ENCODE data around the gene GRP. TPM values are rescaled to one million over a fixed set of nuclear protein-coding genes. Genes with fewer than 3 reads are reported as not detected.

GRP gene
- not detected for total RNA-seq

DNA sequence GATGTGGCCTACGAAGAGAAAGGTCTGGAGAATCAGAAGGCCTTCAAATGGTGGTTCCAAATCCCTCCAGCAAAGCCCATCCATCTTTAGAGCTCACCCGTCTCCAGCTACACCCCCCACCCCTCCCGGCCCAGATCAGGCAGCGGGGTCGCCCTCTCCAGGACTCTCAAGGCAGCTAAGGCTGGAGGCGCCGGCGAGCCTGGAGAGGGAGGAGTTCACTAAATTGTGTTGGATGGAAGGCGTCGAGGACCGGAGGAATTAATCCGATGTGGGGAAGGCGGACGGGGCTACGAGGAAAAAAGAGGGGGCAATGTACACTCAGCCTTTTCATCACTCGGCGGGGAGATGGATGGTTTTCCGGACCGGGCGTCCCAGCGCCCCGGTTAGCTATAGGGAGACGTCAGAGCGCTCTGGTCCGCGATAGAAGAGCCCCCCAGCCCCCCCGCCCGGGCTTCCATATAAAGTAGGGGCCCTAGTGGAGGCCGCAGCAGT is at the start of gene GRP:
TSS of gene GRP (plus strand) at position 487 of the 492 bp plus-strand sequence. CDS start 108 bp downstream, outside the sequence.
- CTCF ChIA-PET = interaction anchor here (0.8 to 1.1 kb wide), 3 partner anchors 36 to 66 kb away, joined by 3 read pairs; partner anchors contain the start of gene RAX
- Mint-ChIP-seq H3K4me3 (no peak within 1 kb of the TSS), H3K27ac (no peak within 1 kb of the TSS)

DNA sequence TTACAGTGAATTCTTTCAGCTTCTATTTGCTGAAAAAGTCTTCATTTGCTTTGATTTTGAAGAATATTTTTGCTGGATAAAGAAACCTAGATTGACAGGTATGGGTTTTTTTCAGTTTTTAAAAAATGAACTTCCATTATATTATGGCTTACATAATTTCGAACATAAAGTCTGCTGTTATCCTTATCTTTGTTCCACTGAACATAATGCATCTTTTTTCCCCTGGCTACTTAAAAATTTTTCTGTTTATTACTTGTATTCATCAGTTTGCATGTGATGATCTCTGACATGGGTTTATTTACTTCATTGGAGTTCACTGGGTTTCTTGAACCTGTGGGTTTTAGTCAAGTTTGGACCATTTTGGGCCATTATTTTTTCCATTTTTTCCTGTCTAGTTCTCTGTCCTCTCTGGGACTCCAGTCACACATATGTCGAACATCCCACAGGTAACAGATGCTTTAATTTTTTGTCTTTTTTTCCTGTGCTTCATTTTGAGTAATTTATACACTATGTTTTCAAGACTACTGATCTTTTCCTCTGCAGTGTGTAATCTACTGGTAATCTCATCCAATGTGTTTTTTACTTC is 47.2 kb upstream of the GRP start:
- DNase-seq = no peak
- ChIA-PET POLR2A (no interaction called here), CTCF (no interaction called here)
- Mint-ChIP-seq H3K36me3 (ENCODE audit: low read depth) (peaks cover 2% of the 10 kb centered on the region), H3K4me1 (no peaks in the 10 kb centered on the region), H3K9me3 (peaks cover 29% of the 10 kb centered on the region), H3K27me3 (peaks cover 16% of the 10 kb centered on the region), H3K27ac (no peak overlapping the region), H3K4me3 (no peak overlapping the region)

More for the DNA sequence above, at the start of gene GRP:
- peaks cover 6% of the 10 kb centered on the region for H3K4me1 Mint-ChIP-seq
- no peak for DNase-seq
- no peaks in the 10 kb centered on the region for H3K9me3 Mint-ChIP-seq
- POLR2A ChIA-PET = no interaction called here
- H3K36me3 Mint-ChIP-seq (ENCODE audit: low read depth) = no peaks in the 10 kb centered on the region
- peaks cover 67% of the 10 kb centered on the region for H3K27me3 Mint-ChIP-seq

DNA sequence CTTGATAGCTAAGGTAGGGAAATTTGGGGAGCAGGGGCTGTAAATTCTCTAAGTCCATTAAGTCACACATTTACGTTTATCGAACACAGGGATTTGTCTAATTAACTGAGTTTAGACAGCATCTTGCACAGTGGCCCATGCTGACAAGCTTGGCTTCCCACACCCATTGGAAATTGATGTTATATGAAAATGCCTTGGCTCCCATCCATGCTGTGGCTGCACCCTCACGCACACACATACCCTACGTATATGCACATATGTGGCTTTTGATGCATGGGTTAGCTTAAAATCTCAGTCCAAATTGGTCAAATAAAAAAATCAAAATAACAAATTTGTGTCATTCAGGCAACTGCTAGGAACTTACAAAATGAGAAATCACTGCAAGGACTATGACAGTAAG is 42.5 kb upstream of the GRP start:
- H3K27ac Mint-ChIP-seq = no peak overlapping the region
- no peak for DNase-seq
- ChIA-PET CTCF (interaction anchor here (0.6 kb wide), 1 partner anchor 446 kb away, joined by 4 read pairs; no protein-coding TSS in a partner anchor), POLR2A (no interaction called here)
- no peak overlapping the region for H3K4me3 Mint-ChIP-seq
- no peaks in the 10 kb centered on the region for H3K4me1 Mint-ChIP-seq
- H3K27me3 Mint-ChIP-seq = peaks cover 5% of the 10 kb centered on the region
- H3K36me3 Mint-ChIP-seq (ENCODE audit: low read depth) = peaks cover 2% of the 10 kb centered on the region
- peaks cover 12% of the 10 kb centered on the region for H3K9me3 Mint-ChIP-seq

DNA sequence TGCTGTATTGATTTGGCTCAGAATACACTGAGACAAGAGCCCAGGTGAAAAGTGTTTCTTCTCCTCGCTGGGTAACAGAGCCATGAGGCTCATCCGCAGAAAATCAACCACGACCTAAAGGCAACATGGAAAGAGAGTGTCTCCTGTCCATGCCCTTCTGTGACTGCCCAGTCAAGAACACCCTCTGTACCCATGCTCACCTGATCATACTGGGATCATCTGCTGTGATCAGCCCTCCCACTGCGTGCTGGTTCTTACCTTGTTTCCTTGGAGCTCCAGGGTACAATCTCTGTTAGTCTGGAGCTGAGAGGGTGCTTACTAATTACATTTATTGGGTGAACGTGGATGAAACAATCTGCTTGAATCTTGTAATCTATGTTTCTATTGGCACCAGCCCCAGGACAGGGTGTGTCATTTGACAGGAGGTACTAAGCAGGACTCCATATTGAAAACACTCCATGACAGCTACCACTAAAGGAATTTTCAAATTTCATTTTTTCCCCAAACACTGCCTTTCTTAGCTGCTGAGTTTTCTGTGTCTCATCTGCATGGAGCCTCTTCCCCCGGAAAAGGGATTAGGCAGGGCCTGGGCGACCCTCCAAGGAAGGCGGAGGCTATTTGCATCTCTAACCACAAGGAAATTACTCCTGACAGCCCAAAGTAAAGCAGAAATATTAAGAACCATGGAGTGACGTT is 39.7 kb upstream of the GRP start:
- ChIA-PET CTCF (interaction anchor here (0.5 to 1.8 kb wide), 2 partner anchors 15 to 519 kb away, joined by 3 read pairs; no protein-coding TSS in a partner anchor), POLR2A (no interaction called here)
- no peak overlapping the region for H3K27ac Mint-ChIP-seq
- peaks cover 7% of the 10 kb centered on the region for H3K27me3 Mint-ChIP-seq
- H3K9me3 Mint-ChIP-seq = no peaks in the 10 kb centered on the region
- no peak for DNase-seq
- no peak overlapping the region for H3K4me3 Mint-ChIP-seq
- H3K4me1 Mint-ChIP-seq = no peaks in the 10 kb centered on the region
- H3K36me3 Mint-ChIP-seq (ENCODE audit: low read depth) = no peaks in the 10 kb centered on the region

DNA sequence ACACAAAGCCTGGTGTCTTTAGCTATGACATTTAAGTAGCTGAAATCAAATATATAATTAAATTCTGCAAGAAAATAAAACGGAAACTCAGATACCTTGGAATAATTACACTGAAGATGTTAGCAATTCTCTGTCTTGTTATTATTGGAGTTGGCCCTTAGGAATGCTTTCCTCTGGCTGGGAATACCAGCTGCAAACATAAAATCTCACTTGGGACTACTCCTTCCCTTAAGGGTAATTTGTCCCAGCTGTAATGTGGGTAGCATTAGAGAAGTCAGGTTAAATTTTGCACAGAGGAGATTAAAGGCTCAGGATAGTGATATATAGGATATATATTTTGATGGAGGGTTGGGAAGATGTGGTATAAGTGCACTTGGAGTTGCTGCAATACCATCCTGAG is 37.3 kb upstream of the GRP start:
- no peak for DNase-seq
- ChIA-PET CTCF (no interaction called here), POLR2A (no interaction called here)
- Mint-ChIP-seq H3K27me3 (peaks cover 7% of the 10 kb centered on the region), H3K4me3 (no peak overlapping the region), H3K36me3 (ENCODE audit: low read depth) (no peaks in the 10 kb centered on the region), H3K9me3 (no peaks in the 10 kb centered on the region), H3K27ac (no peak overlapping the region), H3K4me1 (no peaks in the 10 kb centered on the region)

DNA sequence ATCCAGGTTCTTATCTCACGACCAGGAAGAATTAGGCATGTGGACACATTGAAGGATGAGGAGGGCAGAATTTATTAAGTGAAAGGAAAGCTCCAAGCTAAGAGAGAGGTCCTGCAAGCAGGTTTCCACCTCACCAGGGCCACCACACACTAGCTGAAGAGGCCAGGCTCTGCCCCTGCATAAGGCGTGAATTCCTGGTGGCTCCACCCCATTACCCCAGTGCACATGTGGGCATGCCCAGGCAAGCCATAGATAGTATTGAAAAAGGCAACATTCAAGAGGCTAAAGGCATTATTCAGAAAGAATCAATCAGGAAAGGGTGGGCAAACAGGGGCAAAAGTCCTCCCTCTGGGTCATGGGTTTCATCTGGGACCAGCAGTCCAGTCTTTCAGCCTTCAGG is 30.9 kb upstream of the GRP start:
- H3K4me3 Mint-ChIP-seq = no peak overlapping the region

DNA sequence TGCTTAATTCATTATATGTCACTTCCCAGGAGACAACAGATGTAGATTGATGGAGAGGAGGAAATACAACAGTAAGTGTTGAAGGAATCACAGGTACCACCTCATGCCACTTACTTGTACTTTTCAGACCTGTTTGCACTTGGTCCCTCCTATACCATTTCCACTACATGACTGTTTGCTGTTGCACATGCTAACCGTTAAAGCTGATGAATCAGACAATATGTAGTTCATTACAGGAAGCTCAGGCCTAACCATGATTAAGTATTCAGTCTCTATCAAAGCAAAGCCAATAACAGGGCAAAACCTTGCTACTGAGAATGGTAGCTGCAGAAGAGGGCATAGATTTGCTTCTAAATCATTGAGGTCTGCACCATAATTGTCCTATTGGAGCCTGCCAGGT is 30.2 kb upstream of the GRP start:
- Mint-ChIP-seq H3K4me3 (no peak overlapping the region), H3K9me3 (no peaks in the 10 kb centered on the region), H3K27ac (no peak overlapping the region), H3K27me3 (no peaks in the 10 kb centered on the region), H3K36me3 (ENCODE audit: low read depth) (no peaks in the 10 kb centered on the region), H3K4me1 (peaks cover 3% of the 10 kb centered on the region)
- no peak for DNase-seq
- POLR2A ChIA-PET = interaction anchor here (0.6 kb wide), 1 partner anchor 246 kb away, joined by 3 read pairs; no protein-coding TSS in a partner anchor
- CTCF ChIA-PET = interaction anchor here (0.6 kb wide), 1 partner anchor 1325 kb away, joined by 4 read pairs; no protein-coding TSS in a partner anchor

More for the DNA sequence above, 30.9 kb upstream of the GRP start:
- no peaks in the 10 kb centered on the region for H3K36me3 Mint-ChIP-seq (ENCODE audit: low read depth)
- DNase-seq = no peak
- POLR2A ChIA-PET = no interaction called here
- peaks cover 3% of the 10 kb centered on the region for H3K4me1 Mint-ChIP-seq
- CTCF ChIA-PET = interaction anchor here (0.6 kb wide), 1 partner anchor 1324 kb away, joined by 4 read pairs; no protein-coding TSS in a partner anchor
- H3K9me3 Mint-ChIP-seq = no peaks in the 10 kb centered on the region
- H3K27me3 Mint-ChIP-seq = peaks cover 2% of the 10 kb centered on the region
- no peak overlapping the region for H3K27ac Mint-ChIP-seq

DNA sequence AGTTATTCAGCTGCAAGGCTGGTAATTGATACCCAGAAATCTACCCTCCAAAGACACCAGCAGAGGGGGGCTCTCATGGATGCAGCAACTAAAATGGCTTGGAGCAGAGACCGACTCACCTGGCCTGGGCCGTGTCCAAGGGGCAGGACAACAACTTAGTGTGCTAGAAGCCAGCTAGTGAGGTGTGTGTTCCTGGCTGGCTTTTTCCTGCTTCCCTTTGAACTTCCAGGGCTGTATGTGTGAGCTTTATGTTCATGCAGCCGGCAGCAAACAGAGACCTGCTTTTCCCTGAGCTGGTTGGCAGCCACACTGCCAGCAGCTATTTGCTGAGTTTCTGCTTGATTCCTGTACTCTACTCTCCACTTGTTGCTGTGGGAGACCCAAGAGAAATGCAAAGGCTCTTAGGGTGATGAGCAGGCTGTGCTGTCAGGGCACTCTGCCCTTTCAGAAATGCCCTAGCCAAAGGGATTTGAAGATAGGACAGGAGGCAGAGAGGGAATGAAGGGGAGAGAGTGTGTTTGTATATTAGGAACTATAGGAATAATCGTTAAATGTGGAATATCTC is 23.7 kb upstream of the GRP start:
- no peak overlapping the region for H3K4me3 Mint-ChIP-seq
- CTCF ChIA-PET = interaction anchor here (1.4 kb wide), 1 partner anchor 17 kb away, joined by 3 read pairs; no protein-coding TSS in a partner anchor

DNA sequence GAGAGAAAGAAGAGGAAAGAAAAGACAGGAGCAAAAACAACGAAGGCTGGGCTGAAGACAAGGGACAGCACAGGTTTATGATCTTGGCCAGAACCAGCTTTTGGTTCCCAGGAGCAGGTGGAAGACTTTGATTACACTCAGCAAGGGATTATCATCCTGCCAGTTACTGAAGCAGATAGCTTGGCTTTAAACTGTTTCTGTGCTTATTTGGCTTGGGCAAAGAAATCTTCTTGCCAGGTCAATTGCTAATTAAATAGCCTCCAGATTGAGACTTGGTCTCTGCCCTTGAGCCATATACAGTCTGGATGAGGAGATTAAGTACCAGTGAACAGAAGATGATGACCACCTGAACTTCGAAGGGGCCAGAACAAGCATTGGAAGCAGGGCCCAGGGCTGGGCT is 22.3 kb upstream of the GRP start:
- H3K36me3 Mint-ChIP-seq (ENCODE audit: low read depth) = no peaks in the 10 kb centered on the region
- no peak overlapping the region for H3K4me3 Mint-ChIP-seq
- no peak overlapping the region for H3K27ac Mint-ChIP-seq
- no peaks in the 10 kb centered on the region for H3K9me3 Mint-ChIP-seq
- ChIA-PET CTCF (no interaction called here), POLR2A (no interaction called here)
- DNase-seq = no peak
- peaks cover 26% of the 10 kb centered on the region for H3K27me3 Mint-ChIP-seq
- H3K4me1 Mint-ChIP-seq = no peaks in the 10 kb centered on the region

More for the DNA sequence above, 23.7 kb upstream of the GRP start:
- Mint-ChIP-seq H3K4me1 (no peaks in the 10 kb centered on the region), H3K27ac (no peak overlapping the region), H3K36me3 (ENCODE audit: low read depth) (no peaks in the 10 kb centered on the region), H3K27me3 (peaks cover 21% of the 10 kb centered on the region), H3K9me3 (no peaks in the 10 kb centered on the region)
- POLR2A ChIA-PET = no interaction called here
- DNase-seq = no peak

DNA sequence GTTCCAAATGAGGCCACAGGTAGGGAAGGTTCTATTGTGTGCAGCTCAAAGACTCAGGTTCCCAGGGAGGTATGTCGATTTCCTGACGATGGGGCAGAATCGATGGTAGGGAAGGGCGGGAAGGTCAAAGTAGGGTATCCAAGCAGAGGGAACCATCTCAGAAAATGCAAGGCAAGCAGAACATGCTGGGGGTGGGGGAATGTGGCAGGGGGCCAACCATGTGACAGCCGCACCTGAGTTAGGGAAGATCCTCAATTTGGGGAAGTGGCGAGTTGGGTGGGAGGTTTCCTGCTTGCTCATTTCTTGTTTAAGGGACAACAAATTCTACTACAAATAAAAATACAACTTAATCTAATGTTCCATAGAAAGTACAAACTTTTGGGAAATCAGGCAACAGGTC is 21.7 kb upstream of the GRP start:
- Mint-ChIP-seq H3K36me3 (ENCODE audit: low read depth) (no peaks in the 10 kb centered on the region), H3K9me3 (no peaks in the 10 kb centered on the region), H3K4me1 (no peaks in the 10 kb centered on the region), H3K4me3 (no peak overlapping the region), H3K27ac (no peak overlapping the region), H3K27me3 (peaks cover 27% of the 10 kb centered on the region)
- no peak for DNase-seq
- ChIA-PET CTCF (no interaction called here), POLR2A (no interaction called here)

DNA sequence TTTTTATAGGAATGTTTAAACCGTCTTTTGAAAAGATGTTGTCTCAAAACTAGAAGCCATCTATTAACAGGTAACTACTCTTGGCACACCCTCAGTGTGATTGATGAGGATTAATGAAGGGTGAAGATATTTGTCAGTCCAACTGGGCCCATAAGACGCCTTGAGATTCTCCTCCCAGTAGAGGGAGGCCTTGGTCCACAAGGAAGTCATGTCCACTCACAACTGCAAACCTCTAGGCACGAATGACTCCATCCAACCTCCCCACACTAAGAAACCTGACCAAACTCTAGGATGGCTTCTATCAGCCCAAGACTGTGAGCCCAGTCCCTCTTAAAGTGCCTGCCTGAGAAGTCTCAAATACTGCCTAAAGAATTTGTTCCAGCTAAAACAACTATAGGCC is 19.2 kb upstream of the GRP start:
- no peaks in the 10 kb centered on the region for H3K9me3 Mint-ChIP-seq
- H3K4me1 Mint-ChIP-seq = no peaks in the 10 kb centered on the region
- ChIA-PET CTCF (no interaction called here), POLR2A (no interaction called here)
- no peaks in the 10 kb centered on the region for H3K36me3 Mint-ChIP-seq (ENCODE audit: low read depth)
- H3K27ac Mint-ChIP-seq = no peak overlapping the region
- no peak overlapping the region for H3K4me3 Mint-ChIP-seq
- H3K27me3 Mint-ChIP-seq = peaks cover 38% of the 10 kb centered on the region
- DNase-seq = no peak

DNA sequence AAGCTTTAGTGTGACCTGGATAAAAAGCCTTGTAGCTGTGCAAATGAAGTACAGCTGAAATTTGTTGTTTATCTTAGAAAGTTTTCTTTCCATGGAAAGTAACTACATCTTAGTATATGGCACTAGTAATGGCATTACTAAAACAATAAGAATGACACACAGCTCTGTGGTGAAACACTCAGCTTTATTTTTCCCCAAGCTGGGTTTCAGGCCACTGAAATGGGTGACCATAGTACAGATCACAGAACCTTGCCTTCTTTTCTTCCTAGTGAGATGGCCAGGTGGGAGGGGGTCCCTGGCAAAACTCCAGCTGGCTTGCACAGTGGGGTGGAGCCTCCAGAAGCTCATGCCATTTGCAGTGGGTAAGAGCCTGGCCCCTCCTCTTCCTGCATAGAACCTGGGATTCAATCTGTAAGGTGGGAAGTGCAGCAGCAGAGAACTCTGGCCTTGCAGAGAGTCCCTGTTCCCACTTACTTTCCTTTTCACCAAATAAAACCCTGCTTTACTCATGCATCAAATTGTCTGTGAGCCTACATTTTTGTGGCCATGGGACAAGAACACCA is 17.6 kb upstream of the GRP start:
- Mint-ChIP-seq H3K27me3 (peaks cover 41% of the 10 kb centered on the region), H3K27ac (no peak overlapping the region), H3K4me1 (no peaks in the 10 kb centered on the region), H3K4me3 (no peak overlapping the region), H3K9me3 (no peaks in the 10 kb centered on the region), H3K36me3 (ENCODE audit: low read depth) (no peaks in the 10 kb centered on the region)
- DNase-seq = no peak
- ChIA-PET CTCF (interaction anchor here (1.5 kb wide), 1 partner anchor 109 kb away, joined by 3 read pairs; no protein-coding TSS in a partner anchor), POLR2A (no interaction called here)

DNA sequence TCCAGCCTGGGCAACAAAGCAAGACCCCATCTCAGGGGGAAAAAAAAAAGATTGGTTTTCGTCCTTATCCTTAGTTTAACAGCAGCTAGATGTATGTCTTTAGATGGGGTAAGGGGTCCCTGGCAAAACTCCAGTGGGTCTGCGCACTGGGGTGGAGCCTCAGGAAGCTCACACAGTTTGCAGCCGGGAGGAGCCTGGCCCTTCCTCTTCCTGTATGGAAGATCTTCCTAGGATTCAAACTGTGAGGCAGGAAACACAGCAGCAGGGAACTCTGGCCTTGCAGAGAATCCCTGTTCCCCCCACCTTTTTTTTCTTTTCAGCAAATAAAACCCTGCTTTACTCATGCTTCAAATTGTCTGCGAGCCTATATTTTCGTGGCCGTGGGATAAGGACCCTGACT is 12.5 kb upstream of the GRP start:
- CTCF ChIA-PET = no interaction called here

More for the DNA sequence above, 12.5 kb upstream of the GRP start:
- POLR2A ChIA-PET = no interaction called here
- no peak overlapping the region for H3K27ac Mint-ChIP-seq
- H3K36me3 Mint-ChIP-seq (ENCODE audit: low read depth) = no peaks in the 10 kb centered on the region
- H3K27me3 Mint-ChIP-seq = peaks cover 24% of the 10 kb centered on the region
- H3K9me3 Mint-ChIP-seq = no peaks in the 10 kb centered on the region
- H3K4me3 Mint-ChIP-seq = no peak overlapping the region
- H3K4me1 Mint-ChIP-seq = no peaks in the 10 kb centered on the region
- DNase-seq = no peak
